Measurements from ENCODE around the gene SHC1.

Gene SHC1

DNA sequence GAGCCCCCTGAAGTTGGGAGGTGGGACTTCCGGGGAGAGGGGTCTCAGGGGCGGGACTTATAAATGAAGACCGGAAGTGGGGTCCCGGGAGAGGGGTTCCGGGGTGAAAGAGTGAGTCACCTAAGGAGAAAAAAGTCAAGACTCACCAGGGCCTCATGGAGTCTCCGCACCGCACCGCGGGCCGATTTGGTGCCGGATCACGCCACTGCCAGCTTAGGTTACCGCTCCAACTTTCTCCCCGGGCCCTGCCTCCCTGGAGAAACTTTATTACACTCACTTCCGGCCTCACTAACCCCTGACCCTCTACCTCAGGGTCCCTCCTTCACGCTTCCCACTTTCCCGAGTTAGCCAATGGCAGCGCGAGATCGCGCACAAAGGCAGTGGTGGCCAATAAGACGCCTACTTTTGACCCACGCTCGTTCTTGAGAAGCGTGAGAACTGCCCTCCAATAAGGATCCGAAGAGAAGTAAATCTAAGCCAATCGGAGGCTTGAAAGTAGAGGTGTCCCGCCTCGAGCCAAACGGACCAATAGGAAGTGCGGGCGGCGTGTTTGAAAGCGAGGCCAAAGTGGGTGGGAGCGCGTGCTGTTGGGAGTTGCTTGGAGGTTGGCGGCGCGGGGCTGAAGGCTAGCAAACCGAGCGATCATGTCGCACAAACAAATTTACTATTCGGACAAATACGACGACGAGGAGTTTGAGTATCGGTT, 3.7 kb upstream of the SHC1 start, which contains the start of gene CKS1B (continued):
- TF ChIP-seq ZNF10 (tag by site-specific recombination; IDR thresholded peaks at IDR 0.05) (no peak), ZNF610 (tag by site-specific recombination; IDR thresholded peaks at IDR 0.05; ENCODE audit: borderline replicate concordance) (no peak), ZEB2 (tag by site-specific recombination; IDR thresholded peaks at IDR 0.05) (0 out of 2 replicates have a peak, but pooled peaks have one; percentile 6), ZNF473 (tag by site-specific recombination; IDR thresholded peaks at IDR 0.05) (no peak), ZNF2 (tag by site-specific recombination; IDR thresholded peaks at IDR 0.05) (no peak), ZNF529 (tag by site-specific recombination; IDR thresholded peaks at IDR 0.05; ENCODE audit: insufficient replicate concordance) (no peak), ZNF184 (tag by site-specific recombination; IDR thresholded peaks at IDR 0.05) (0 out of 2 replicates have a peak, but pooled peaks have one; percentile 40), EGR2 (tag by site-specific recombination; IDR thresholded peaks at IDR 0.05; ENCODE audit: low read depth) (peak; percentile 87), ZBTB21 (tag by site-specific recombination; IDR thresholded peaks at IDR 0.05) (peak; percentile 30; the same call in 1 of the 2 replicates), ZNF544 (tag by site-specific recombination; IDR thresholded peaks at IDR 0.05) (no peak), ZXDB (tag by site-specific recombination; IDR thresholded peaks at IDR 0.05) (peak; percentile 83), ZNF785 (tag by site-specific recombination; IDR thresholded peaks at IDR 0.05) (no peak), BCL11B (tag by site-specific recombination; IDR thresholded peaks at IDR 0.05; ENCODE audit: low read depth) (peak; percentile 99), ZNF174 (tag by site-specific recombination; IDR thresholded peaks at IDR 0.05) (no peak), SP3 (tag by site-specific recombination; IDR thresholded peaks at IDR 0.05) (peak; percentile 98)
- TF ChIP-seq, protein P1, sequence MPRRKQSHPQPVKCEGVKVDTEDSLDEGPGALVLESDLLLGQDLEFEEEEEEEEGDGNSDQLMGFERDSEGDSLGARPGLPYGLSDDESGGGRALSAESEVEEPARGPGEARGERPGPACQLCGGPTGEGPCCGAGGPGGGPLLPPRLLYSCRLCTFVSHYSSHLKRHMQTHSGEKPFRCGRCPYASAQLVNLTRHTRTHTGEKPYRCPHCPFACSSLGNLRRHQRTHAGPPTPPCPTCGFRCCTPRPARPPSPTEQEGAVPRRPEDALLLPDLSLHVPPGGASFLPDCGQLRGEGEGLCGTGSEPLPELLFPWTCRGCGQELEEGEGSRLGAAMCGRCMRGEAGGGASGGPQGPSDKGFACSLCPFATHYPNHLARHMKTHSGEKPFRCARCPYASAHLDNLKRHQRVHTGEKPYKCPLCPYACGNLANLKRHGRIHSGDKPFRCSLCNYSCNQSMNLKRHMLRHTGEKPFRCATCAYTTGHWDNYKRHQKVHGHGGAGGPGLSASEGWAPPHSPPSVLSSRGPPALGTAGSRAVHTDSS (tag by site-specific recombination; IDR thresholded peaks at IDR 0.05): no peak
- TF ChIP-seq, protein P2, sequence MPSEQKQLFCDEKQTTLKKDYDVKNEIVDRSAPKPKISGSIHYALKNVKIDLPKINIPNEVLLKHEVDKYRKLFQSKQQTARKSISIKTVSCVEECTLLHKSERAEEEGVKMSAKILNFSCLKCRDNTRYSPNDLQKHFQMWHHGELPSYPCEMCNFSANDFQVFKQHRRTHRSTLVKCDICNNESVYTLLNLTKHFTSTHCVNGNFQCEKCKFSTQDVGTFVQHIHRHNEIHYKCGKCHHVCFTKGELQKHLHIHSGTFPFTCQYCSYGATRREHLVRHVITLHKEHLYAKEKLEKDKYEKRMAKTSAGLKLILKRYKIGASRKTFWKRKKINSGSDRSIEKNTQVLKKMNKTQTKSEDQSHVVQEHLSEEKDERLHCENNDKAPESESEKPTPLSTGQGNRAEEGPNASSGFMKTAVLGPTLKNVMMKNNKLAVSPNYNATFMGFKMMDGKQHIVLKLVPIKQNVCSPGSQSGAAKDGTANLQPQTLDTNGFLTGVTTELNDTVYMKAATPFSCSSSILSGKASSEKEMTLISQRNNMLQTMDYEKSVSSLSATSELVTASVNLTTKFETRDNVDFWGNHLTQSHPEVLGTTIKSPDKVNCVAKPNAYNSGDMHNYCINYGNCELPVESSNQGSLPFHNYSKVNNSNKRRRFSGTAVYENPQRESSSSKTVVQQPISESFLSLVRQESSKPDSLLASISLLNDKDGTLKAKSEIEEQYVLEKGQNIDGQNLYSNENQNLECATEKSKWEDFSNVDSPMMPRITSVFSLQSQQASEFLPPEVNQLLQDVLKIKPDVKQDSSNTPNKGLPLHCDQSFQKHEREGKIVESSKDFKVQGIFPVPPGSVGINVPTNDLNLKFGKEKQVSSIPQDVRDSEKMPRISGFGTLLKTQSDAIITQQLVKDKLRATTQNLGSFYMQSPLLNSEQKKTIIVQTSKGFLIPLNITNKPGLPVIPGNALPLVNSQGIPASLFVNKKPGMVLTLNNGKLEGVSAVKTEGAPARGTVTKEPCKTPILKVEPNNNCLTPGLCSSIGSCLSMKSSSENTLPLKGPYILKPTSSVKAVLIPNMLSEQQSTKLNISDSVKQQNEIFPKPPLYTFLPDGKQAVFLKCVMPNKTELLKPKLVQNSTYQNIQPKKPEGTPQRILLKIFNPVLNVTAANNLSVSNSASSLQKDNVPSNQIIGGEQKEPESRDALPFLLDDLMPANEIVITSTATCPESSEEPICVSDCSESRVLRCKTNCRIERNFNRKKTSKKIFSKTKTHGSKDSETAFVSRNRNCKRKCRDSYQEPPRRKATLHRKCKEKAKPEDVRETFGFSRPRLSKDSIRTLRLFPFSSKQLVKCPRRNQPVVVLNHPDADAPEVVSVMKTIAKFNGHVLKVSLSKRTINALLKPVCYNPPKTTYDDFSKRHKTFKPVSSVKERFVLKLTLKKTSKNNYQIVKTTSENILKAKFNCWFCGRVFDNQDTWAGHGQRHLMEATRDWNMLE (tag by site-specific recombination; conservative IDR thresholded peaks at IDR 0.05; ENCODE audit: low read depth): peak; percentile 88
- TF ChIP-seq, protein P3, sequence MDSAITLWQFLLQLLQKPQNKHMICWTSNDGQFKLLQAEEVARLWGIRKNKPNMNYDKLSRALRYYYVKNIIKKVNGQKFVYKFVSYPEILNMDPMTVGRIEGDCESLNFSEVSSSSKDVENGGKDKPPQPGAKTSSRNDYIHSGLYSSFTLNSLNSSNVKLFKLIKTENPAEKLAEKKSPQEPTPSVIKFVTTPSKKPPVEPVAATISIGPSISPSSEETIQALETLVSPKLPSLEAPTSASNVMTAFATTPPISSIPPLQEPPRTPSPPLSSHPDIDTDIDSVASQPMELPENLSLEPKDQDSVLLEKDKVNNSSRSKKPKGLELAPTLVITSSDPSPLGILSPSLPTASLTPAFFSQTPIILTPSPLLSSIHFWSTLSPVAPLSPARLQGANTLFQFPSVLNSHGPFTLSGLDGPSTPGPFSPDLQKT (IDR thresholded peaks at IDR 0.05; ENCODE audit: borderline replicate concordance, low read depth, low read length): peak; percentile 84
- TF ChIP-seq, protein P4, sequence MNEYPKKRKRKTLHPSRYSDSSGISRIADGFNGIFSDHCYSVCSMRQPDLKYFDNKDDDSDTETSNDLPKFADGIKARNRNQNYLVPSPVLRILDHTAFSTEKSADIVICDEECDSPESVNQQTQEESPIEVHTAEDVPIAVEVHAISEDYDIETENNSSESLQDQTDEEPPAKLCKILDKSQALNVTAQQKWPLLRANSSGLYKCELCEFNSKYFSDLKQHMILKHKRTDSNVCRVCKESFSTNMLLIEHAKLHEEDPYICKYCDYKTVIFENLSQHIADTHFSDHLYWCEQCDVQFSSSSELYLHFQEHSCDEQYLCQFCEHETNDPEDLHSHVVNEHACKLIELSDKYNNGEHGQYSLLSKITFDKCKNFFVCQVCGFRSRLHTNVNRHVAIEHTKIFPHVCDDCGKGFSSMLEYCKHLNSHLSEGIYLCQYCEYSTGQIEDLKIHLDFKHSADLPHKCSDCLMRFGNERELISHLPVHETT (tag by site-specific recombination; IDR thresholded peaks at IDR 0.05): peak; percentile 69
- TF ChIP-seq, protein P5, sequence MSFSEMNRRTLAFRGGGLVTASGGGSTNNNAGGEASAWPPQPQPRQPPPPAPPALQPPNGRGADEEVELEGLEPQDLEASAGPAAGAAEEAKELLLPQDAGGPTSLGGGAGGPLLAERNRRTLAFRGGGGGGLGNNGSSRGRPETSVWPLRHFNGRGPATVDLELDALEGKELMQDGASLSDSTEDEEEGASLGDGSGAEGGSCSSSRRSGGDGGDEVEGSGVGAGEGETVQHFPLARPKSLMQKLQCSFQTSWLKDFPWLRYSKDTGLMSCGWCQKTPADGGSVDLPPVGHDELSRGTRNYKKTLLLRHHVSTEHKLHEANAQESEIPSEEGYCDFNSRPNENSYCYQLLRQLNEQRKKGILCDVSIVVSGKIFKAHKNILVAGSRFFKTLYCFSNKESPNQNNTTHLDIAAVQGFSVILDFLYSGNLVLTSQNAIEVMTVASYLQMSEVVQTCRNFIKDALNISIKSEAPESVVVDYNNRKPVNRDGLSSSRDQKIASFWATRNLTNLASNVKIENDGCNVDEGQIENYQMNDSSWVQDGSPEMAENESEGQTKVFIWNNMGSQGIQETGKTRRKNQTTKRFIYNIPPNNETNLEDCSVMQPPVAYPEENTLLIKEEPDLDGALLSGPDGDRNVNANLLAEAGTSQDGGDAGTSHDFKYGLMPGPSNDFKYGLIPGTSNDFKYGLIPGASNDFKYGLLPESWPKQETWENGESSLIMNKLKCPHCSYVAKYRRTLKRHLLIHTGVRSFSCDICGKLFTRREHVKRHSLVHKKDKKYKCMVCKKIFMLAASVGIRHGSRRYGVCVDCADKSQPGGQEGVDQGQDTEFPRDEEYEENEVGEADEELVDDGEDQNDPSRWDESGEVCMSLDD (tag by site-specific recombination; IDR thresholded peaks at IDR 0.05): peak; percentile 97
- TF ChIP-seq, protein P6, sequence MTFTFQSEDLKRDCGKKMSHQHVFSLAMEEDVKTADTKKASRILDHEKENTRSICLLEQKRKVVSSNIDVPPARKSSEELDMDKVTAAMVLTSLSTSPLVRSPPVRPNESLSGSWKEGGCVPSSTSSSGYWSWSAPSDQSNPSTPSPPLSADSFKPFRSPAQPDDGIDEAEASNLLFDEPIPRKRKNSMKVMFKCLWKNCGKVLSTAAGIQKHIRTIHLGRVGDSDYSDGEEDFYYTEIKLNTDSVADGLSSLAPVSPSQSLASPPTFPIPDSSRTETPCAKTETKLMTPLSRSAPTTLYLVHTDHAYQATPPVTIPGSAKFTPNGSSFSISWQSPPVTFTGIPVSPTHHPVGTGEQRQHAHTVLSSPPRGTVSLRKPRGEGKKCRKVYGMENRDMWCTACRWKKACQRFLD (tag by site-specific recombination; IDR thresholded peaks at IDR 0.05): no peak
- TF ChIP-seq, protein P7, sequence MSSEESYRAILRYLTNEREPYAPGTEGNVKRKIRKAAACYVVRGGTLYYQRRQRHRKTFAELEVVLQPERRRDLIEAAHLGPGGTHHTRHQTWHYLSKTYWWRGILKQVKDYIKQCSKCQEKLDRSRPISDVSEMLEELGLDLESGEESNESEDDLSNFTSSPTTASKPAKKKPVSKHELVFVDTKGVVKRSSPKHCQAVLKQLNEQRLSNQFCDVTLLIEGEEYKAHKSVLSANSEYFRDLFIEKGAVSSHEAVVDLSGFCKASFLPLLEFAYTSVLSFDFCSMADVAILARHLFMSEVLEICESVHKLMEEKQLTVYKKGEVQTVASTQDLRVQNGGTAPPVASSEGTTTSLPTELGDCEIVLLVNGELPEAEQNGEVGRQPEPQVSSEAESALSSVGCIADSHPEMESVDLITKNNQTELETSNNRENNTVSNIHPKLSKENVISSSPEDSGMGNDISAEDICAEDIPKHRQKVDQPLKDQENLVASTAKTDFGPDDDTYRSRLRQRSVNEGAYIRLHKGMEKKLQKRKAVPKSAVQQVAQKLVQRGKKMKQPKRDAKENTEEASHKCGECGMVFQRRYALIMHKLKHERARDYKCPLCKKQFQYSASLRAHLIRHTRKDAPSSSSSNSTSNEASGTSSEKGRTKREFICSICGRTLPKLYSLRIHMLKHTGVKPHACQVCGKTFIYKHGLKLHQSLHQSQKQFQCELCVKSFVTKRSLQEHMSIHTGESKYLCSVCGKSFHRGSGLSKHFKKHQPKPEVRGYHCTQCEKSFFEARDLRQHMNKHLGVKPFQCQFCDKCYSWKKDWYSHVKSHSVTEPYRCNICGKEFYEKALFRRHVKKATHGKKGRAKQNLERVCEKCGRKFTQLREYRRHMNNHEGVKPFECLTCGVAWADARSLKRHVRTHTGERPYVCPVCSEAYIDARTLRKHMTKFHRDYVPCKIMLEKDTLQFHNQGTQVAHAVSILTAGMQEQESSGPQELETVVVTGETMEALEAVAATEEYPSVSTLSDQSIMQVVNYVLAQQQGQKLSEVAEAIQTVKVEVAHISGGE (tag by site-specific recombination; conservative IDR thresholded peaks at IDR 0.05; ENCODE audit: low read depth): peak; percentile 92

Data from HEK293 (cell line).